Left renal cortex interstitium (tissue), 4 donors: Measurements from ENCODE around the gene SNW1. TPM values are rescaled to one million over a fixed set of nuclear protein-coding genes. Genes with fewer than 3 reads are reported as not detected.

Experiments
- DNase-seq, 4 donors: peaks; one replicate each; pipeline ENCODE4 v3.0.0-alpha.2; 2013; ENCODE audit warnings: low read depth in 4 of 4, low spot score in 2 of 4, missing footprints in 1 of 4
- polyA plus RNA-seq, 4 donors: library from polyadenylated mRNA; unstranded; fragments of 120-200 nt; gene quantifications; one replicate each; pipeline ENCODE4 v1.2.1, GENCODE V29; 2013; ENCODE audit not compliant: insufficient read length in 4 of 4

SNW1 gene
- polyA plus RNA-seq, 4 donors, result 78.2 to 98.2 (median 84.6) TPM

GRCh38 chr14:77674931-77675330 is 86.0 kb downstream of the SNW1 start:
- DNase-seq, result no peak

- no peak for DNase-seq
Observed at GRCh38 chr14:77673193-77673592, 87.8 kb downstream of the SNW1 start.

Other genes starting within 250 kb of the SNW1 start
- 10 to 100 TPM; 67.1 to 71.3 (median 69.1) TPM for gene SPTLC2, start 144.5 kb downstream of the SNW1 start, polyA plus RNA-seq
- 10 to 100 TPM; 16.7 to 19.0 (median 17.2) TPM for gene ALKBH1, start 53.1 kb downstream of the SNW1 start, polyA plus RNA-seq
- gene SLIRP, start 53.1 kb downstream of the SNW1 start, polyA plus RNA-seq, result 100 to 1,000 TPM in 3 of 4 donors, 10 to 100 TPM in 1; 98.2 to 137 (median 108) TPM
- 10 to 100 TPM in 2 of 4 donors, 1 to 10 TPM in 2; 7.6 to 12.8 (median 10.0) TPM for gene ADCK1, start 39.0 kb upstream of the SNW1 start, polyA plus RNA-seq